Colon (tissue), 2 donors: ENCODE data around the gene IL1RAP.

Experiments
- FAIRE-seq: peaks from 2 replicates; lab custom pipeline; 2012; peaks lifted over from hg19 to GRCh38; lab: Jason Lieb, UNC
- donor health status: control.
- donor health status: control.

Gene IL1RAP

DNA sequence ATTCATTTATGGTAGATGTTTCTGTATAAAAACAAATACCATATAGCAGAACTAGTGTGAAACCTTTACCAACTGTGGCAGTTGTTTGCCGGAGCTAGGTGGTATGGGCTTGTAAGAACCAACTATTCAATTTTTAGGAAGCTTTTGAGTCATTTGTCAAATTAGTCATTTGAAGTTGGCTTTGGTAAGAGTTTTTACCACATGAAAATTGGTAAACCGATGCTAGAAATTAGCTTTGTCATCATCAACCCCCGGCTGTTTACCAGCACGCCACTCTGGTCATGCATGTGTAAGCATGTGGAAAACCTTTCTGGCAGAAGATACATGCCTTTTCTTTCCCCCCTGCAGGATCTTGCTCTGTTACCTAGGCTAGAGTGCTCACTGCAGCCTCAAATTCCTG lies 63.3 kb downstream of the IL1RAP start:
- no peak for FAIRE-seq

DNA sequence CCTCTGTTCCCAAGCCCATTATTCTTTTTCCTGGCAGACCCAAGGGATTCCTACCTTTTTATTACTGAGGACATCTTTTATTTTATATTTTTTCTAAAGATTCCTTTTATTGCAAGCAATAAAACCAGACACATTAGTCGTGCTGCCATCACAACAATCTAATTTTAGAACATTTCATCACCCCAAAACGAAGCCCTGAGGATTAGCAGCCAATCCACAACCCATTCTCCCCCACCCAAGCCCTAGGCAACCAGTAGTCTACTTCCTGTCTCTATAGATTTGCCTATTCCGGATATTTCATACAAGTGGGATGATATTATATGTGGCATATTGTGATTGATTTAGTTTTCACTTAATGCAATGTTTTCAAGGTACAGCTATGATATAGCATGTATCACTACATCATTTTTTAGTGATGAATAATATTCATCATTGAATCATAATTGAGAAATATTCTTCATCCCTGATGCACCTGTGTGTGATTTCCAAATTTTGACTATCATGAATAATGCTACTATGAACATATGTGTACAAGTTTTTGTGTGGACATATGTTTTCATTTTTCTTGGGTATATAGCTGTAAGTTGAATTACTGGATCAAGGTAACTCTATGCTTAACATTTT lies 65.7 kb downstream of the IL1RAP start:
- no peak for FAIRE-seq

DNA sequence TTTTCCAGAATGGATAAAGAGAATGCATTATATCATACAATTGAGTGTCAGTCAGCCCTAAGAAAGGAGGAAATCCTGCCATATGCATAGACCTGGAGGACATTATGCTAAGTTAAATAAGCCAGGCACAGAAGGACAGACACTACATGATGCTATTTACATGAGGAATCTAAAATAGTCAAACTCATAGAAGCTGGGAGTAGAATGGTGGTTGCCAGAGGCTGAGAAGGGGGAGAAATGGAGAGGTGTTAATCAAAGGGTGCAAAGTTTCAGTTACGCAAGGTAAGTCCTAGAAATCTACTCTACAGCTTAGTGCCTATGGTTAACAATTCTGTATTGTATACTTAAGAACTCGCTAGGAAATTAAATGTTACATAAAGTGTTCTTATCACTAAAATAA lies 66.5 kb downstream of the IL1RAP start:
- FAIRE-seq: no peak

- FAIRE-seq: no peak
These were observed 67.2 kb downstream of the IL1RAP start for GRCh38 chr3:190581041-190581541.

DNA sequence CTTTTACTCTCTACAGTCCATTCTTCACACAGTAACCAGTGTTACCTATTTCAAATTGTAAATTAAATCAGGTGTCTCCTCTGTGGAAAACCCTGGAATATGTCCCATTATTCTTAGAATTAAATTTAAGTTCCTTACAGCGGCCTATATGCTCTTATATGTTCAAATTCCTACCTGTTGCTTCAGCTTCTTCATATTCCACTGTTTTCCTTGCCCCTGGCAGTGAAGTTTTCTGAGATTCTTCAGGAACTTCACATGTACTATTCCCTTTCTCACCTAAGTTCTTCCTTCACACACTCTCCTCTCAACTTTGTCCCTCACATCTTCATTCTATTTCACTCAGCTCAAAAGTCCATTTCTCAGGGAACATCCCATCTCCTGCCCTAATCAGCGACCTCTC lies 68.8 kb downstream of the IL1RAP start:
- no peak for FAIRE-seq

DNA sequence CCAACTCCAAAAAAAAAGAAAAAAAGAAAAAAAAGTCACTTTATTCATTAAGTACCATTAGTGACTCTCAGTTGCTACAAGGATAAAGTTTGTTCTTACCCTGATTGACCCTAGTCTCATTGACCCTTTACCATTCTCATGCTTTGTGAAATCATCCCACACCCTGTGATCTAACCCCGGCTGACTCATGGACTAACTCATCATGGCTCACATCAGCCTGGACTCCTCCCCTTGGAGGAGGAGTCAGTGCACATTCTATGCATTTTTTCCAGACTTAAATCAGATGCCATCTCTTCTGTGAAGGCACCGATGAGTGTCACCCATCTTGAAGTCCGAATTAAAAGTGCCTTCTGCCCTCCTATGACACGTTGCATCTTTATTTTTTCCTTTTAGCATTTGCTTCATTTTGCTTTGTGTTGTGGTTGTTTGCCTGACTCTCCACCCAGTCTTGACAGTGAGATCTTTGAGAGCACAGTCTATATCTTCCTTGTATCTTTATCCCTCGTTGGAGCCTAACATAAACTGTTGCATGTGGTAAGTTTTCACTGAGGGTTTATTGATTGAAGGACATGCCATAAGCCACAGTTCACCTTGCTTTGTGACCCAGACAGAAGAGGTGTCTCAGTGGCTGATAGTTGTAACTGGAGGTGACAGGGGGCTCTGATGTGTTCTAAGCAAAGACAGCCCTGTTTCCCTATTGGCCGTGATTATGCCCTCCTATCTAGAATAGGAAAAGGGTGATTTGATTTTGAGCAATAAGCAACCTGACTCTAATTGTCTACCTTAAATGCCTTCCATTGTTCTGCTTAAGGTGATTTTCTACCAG lies 72.1 kb downstream of the IL1RAP start:
- FAIRE-seq: no peak

- no peak for FAIRE-seq
These were observed 72.7 kb downstream of the IL1RAP start for GRCh38 chr3:190586631-190587011.

- FAIRE-seq: no peak
These were observed 74.7 kb downstream of the IL1RAP start for GRCh38 chr3:190588570-190588969.

- no peak for FAIRE-seq
These were observed 75.4 kb downstream of the IL1RAP start for GRCh38 chr3:190589326-190589725.

DNA sequence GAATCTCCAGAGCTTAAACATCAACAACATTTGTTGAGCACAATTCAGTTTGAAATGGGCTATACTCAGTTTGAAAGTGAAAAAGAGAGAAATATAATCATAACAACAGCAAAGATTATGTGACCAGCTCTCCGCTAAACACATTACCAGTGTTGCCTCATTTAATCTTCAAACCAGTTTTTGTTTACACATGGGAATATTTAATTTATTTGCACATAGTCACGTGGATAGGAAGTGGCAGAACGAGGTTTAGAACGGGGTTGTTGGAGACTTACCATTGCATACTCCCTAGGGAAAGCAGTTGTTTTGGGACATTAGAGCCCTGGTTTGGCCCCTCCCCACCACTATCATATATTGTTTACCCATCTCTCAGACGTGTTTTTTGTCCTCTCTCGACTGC lies 77.2 kb downstream of the IL1RAP start:
- no peak for FAIRE-seq

DNA sequence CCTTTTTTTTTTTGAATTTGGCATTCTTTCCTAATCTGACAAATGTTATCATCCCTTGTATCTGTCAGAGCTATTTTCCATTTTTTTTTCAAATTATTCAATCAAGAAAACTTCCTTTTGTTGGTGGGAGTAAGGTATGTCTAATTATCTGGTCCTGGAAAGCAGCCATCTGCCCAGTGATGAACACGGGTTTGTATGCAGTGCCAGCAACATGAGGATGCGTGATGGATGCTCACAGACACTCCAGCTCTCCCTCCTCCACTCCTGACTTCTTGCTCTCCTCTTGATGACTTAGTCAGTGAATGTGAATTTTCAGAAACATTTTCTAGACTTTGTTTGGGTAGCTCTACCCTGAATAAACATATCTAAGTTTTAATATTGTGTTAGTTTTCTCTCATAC lies 79.2 kb downstream of the IL1RAP start:
- FAIRE-seq: no peak

DNA sequence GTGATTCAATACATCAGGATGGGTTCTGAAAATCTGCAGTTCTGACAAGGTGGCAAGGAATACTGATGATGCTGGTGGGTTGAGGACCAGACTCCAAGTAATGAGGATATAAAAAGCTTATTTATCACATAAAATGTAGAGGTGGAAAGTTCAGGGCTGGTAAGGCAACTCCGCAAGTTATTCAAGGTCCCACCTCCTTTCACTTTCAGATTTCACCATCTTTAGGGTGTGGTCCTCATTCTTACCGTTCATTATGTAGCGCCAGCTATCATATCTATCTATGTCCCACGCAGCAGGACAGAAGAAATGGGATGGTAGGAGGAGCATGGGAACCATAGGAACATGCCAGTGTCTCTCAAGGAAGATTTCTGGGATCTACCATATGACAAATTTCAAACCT lies 80.3 kb downstream of the IL1RAP start:
- no peak for FAIRE-seq

- FAIRE-seq: no peak
These were observed 81.4 kb downstream of the IL1RAP start for GRCh38 chr3:190595179-190595795.

DNA sequence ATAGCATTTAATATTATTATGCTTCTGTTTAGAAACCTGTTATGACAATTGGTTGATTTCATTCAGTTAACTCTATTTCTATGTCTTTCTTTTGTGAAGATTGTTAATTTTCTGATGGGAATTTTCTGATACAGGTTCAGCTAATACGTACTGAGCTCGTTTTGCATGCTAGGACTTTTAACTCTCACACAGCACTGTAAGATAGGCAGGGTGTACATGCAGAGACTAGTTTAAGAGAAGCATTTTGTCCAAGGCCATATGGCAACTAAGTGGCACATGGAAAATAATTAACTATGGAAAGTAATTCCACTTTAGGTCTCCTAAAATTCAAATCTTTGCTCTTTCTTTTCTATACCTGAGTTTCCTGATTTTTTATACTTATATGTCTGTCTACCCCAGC lies 81.9 kb downstream of the IL1RAP start:
- no peak for FAIRE-seq

GRCh38 chr3:190596349-190597285 lies 82.7 kb downstream of the IL1RAP start:
- no peak for FAIRE-seq

DNA sequence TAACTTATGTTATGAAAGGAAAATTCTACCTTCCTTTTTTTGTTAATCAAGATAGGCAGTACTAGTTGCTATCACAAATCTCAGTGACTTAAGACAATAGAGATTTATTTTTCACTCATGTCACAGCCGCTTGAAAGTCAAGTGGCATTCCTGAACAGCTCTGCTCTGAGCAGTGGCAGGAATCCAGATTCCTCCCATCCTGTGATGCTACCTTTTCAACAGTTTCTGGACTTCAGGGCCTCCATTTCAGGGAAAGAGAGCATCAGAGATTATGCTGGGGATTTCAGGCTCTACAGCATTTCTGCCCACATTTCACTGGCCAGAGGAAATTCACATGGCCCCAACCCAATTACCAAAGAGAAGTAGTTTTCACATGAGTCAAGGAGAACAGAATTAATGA lies 83.4 kb downstream of the IL1RAP start:
- FAIRE-seq: no peak

GRCh38 chr3:190601622-190602021 lies 87.7 kb downstream of the IL1RAP start:
- no peak for FAIRE-seq

DNA sequence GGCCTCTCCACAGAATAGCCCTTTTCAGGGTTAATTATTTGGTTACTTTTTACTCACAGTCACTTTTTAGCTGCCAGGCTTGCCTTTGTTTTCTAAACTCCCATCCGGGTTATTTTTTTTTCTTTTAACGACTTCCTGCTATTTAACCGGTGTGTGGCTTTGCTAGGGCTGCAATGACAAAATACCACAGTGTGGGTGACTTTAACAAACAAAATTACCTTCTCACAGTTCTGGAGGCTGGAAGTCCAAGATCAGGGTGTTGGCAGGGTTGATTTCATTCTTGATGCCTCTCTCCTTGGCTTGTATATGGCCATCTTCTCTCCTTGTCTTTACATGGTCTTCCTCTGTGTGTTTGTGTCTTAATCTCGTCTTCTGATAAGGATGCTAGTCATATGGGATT lies 91.5 kb downstream of the IL1RAP start:
- FAIRE-seq: no peak

DNA sequence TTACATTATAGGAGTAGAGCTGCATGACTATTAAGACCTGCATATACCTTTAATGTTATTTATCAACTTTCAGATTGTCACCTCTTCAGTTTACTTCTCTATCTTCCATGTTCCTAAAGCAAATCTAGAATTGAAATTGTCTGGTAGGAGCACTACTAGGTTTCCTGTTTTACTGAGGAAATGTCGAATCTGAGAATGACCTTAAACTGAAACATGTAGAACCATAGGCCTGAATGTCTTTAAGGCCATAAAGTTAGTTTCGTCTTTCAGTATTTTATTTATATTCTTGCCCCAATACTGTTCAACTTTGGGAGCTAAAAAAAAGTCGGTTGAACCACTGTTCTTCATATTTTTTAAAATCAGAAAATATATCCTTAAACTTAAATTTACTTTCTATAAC lies 92.7 kb downstream of the IL1RAP start:
- no peak for FAIRE-seq

- no peak for FAIRE-seq
These were observed 93.1 kb downstream of the IL1RAP start for GRCh38 chr3:190607021-190607420.

DNA sequence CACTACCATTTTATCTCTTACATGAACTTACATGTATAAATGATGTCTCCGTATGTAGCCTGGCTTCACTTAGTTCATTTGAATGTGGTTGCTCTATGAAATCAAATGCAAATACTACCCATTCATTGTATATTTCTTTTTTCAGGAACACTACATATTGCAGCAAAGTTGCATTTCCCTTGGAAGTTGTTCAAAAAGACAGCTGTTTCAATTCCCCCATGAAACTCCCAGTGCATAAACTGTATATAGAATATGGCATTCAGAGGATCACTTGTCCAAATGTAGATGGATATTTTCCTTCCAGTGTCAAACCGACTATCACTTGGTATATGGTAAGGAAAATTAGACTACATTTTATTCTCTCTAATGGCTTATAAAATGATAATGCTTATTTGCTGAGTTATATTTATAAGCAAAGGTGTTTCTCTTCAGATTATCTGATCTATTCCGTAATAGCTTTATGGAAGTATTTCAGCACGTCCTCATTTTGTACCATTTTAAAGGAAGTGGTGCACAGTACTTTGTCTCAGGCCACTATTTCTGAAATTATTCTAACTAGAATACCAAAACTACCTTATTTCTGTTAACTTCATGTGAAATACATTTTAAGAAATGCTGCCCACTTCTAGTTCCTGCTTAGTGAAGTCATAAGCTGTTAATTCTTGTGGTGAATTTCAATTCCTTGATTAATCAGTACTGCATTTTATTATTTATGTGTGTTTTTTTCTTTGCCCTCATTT lies 95.1 kb downstream of the IL1RAP start:
- no peak for FAIRE-seq
